Stomach smooth muscle (tissue), 2 donors: ENCODE data around the gene HPCAL1.
"Not testable (repeated sequence)": the region's sequence is repeated elsewhere in the genome, so short reads cannot be mapped to it uniquely, and the experiment has no call there.

Experiments
- H3K27ac ChIP-seq: one replicate; pipeline ENCODE4 v1.7.0; 2013; ENCODE audit warnings: mild to moderate bottlenecking, low read length, inconsistent platforms
- H3K27me3 ChIP-seq, 2 donors: one replicate each; pipeline ENCODE4 v1.7.0; 2013; ENCODE audit warnings: low read length in 2 of 2; ENCODE audit not compliant: insufficient read depth in 2 of 2, control insufficient read depth in 1 of 2
- H3K36me3 ChIP-seq, 2 donors: one replicate each; pipeline ENCODE4 v1.7.0; 2013; ENCODE audit warnings: low read length in 2 of 2; ENCODE audit not compliant: control insufficient read depth in 2 of 2, insufficient read depth in 2 of 2
- H3K4me1 ChIP-seq: one replicate; pipeline ENCODE4 v1.7.0; 2013; ENCODE audit warnings: low read length; ENCODE audit not compliant: control insufficient read depth, insufficient read depth
- H3K4me3 ChIP-seq, 2 donors: one replicate each; pipeline ENCODE4 v1.7.0; 2013; ENCODE audit warnings: low read length in 2 of 2
- H3K9ac ChIP-seq, 2 donors: one replicate each; pipeline ENCODE4 v1.7.0; 2013; ENCODE audit warnings: low read length in 2 of 2, mild to moderate bottlenecking in 1 of 2
- H3K9me3 ChIP-seq, 2 donors: one replicate each; pipeline ENCODE4 v1.7.0; 2013; ENCODE audit warnings: low read length in 2 of 2; ENCODE audit not compliant: control insufficient read depth in 2 of 2
- donor health status: healthy.
- donor health status: Pancreatic carcinoma.

Gene HPCAL1

DNA sequence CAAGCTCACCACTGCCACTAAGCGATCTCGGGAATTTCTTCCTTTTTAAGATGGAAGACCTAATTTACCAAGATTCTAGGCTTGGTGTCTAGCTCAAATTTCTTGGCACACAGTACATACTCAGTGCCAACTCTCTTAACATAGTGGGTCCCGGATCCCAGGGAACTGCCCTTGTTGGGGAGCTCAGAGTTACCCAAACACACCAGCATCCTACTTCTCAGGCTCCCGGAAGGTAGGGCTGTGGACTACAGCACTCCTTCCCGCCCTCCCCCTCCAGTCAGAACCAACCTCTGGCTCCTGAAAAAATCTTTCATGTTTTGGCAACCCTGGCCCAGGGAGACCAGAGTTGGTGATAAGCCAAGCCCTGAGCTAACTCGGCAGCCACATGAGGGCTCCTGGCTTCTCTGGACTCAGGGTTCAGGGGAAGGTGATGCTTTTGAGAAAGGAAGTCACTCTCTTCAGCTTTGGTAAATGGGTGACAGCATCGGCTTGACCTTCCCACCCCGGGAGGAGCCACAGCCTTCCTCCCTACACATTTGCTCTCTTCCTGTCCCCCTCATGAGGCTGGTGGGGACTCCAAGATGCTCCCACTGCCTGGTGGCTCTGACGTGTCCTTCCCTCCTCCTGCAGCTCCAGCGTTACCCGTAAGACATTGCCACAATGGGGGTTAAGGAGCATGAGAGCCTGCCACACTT is 136.6 kb downstream of the HPCAL1 start:
- H3K36me3 ChIP-seq = peaks cover 45 to 47% of the 10 kb centered on the region in 2 donors
- peak overlapping the region; percentile 11 for H3K27ac ChIP-seq
- no peak overlapping the region for H3K4me3 ChIP-seq
- H3K27me3 ChIP-seq = no peaks in the 10 kb centered on the region
- H3K9ac ChIP-seq = no peak overlapping the region
- peaks cover 4% of the 10 kb centered on the region for H3K4me1 ChIP-seq
- H3K9me3 ChIP-seq = no peaks in the 10 kb centered on the region

DNA sequence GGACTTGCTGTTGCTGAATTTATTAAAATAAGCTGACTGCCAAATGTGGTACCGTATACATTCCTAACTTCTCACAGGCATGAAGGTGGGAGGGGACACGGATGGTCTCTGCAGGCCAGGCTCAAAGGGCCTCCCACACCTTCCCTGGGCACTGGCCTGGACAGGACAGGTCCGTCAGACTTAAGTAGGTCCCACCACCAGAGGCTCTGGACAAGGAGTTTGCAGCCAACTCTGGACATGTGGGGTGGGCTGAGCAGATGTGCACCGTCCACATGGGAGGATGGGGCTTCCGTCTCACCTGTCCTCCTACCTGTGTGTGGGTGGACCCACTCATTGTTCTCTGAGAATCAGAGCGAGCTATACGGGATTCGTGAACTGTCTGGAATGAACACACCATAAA is 137.3 kb downstream of the HPCAL1 start:
- Histone ChIP-seq H3K4me1 (peaks cover 4% of the 10 kb centered on the region), H3K9me3 (no peaks in the 10 kb centered on the region), H3K27ac (peak overlapping the region; percentile 11), H3K36me3 (peaks cover 47 to 53% of the 10 kb centered on the region in 2 donors), H3K27me3 (no peaks in the 10 kb centered on the region), H3K4me3 (no peak overlapping the region), H3K9ac (no peak overlapping the region)

DNA sequence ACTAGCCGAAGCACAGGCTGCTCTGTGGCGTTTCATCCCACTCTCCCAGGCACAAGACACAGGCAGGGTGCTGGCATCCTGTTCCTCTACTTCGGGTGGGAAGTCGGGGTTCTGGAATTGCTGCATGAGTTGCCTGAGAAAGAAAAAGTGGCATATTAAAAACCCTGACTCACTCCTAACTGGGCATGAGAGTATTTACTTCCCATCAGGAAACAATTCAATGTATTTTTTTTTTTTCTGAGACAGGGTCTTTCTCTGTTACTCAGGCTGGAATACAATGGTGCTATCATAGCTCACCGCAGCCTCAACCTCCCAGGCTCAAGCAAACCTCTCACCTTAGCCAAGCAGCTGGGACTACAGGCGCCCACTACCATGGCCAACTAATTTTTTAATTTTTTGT is 138.0 kb downstream of the HPCAL1 start:
- Histone ChIP-seq H3K27me3 (no peaks in the 10 kb centered on the region), H3K27ac (no peak overlapping the region), H3K4me3 (no peak overlapping the region), H3K9me3 (no peaks in the 10 kb centered on the region), H3K36me3 (peaks cover 47 to 53% of the 10 kb centered on the region in 2 donors), H3K4me1 (peaks cover 9% of the 10 kb centered on the region), H3K9ac (no peak overlapping the region)

DNA sequence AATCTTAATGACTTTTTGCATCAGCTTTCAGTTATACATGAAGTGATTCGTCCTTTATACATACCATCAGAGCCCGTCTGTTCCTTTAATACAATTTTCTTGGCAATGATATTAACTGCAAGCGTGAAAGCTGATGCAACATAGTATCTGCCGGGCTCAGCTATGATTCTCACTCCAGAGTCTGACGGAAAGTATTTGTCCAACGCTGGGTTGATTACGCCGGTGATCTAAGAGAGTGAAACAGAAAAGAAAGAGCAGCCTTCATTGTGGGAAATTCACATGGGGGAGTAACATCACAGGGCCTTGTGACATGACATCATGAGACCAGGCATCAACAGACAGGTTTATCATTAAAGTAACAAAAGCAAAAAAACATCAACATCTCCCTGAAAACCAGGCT is 139.2 kb downstream of the HPCAL1 start:
- Histone ChIP-seq H3K4me3 (no peak overlapping the region), H3K9ac (no peak overlapping the region), H3K27me3 (no peaks in the 10 kb centered on the region), H3K27ac (no peak overlapping the region), H3K36me3 (peaks cover 47 to 53% of the 10 kb centered on the region in 2 donors), H3K9me3 (no peaks in the 10 kb centered on the region), H3K4me1 (peaks cover 14% of the 10 kb centered on the region)

DNA sequence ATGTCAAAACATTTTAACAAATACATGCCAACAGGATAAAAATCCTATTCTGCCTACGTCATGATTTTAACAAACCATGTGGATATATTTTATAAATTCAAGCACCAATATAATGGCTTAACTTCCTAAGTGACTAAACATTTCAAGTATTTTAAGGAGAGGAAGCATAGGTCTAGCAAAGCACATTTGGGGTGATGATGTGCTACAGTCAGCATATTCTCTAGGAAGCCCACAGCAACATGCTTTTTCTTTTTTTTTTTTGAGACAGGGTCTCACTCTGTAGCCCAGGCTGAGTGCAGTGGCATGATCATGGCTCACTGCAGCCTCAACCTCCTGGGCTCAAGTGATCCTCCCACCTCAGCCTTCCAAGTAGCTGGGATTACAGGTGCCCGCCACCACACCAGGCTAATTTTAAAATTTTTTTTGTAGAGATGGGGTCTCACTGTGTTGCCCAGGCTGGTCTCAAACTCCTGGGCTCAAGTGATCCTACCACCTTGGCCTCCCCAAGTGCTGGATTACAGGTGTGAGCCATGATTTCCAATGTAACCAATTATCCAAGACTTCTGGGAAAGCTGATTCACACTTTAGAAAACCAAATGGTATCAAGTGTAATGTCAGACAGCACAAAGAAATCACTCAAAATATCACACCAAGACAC is 139.9 kb downstream of the HPCAL1 start:
- H3K4me3 ChIP-seq, H3K27ac ChIP-seq, H3K9ac ChIP-seq, H3K9me3 ChIP-seq, H3K27me3 ChIP-seq: not testable (repeated sequence)
- H3K4me1 ChIP-seq = peaks cover 20% of the 10 kb centered on the region
- peaks cover 47 to 53% of the 10 kb centered on the region in 2 donors for H3K36me3 ChIP-seq

DNA sequence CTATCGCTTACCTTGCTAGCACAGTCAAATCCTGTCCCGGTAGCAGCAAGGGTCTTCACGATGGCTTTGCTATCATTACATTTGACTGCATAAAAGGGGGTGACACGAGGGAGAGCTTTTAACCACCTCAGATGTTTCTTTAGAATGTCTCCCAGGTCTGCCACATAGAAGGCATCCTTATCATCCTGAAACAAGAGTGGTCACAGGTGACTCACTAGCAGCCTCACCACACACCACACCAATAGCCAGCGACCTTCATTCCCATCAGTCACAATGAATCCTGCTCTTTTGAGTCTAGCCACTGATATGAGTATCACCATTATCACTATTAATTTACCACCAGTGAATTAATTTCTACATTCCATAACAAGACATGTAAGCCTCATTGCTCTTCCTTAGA is 141.8 kb downstream of the HPCAL1 start:
- no peak overlapping the region for H3K27ac ChIP-seq
- no peaks in the 10 kb centered on the region for H3K27me3 ChIP-seq
- peaks cover 22% of the 10 kb centered on the region for H3K4me1 ChIP-seq
- H3K4me3 ChIP-seq = no peak overlapping the region
- H3K9me3 ChIP-seq = no peaks in the 10 kb centered on the region
- no peak overlapping the region for H3K9ac ChIP-seq
- peaks cover 47 to 52% of the 10 kb centered on the region in 2 donors for H3K36me3 ChIP-seq

DNA sequence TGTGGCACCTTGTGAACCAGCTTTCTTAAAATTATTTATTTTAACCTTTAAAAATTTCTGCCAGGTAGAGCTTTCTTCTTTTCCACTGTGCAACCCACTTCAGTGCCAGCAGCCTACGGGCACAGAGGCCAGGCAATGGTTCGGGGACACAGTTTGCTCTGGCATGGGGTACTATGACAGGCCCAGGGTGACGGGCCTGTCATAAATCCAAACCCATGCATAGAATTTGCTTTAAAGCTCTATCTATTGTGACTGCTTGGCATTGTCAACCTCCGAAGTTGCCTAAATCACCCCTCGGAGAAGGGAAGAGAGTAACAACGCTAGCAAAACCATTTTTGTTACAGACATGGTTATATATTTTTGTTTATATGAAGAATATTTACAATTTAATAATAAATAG is 143.9 kb downstream of the HPCAL1 start:
- no peak overlapping the region for H3K9ac ChIP-seq
- H3K4me3 ChIP-seq = peak overlapping the region; percentile 76 to 79
- no peaks in the 10 kb centered on the region for H3K9me3 ChIP-seq
- peaks cover 26 to 32% of the 10 kb centered on the region in 2 donors for H3K36me3 ChIP-seq
- H3K27me3 ChIP-seq = no peaks in the 10 kb centered on the region
- H3K4me1 ChIP-seq = peaks cover 29% of the 10 kb centered on the region
- H3K27ac ChIP-seq = no peak overlapping the region

DNA sequence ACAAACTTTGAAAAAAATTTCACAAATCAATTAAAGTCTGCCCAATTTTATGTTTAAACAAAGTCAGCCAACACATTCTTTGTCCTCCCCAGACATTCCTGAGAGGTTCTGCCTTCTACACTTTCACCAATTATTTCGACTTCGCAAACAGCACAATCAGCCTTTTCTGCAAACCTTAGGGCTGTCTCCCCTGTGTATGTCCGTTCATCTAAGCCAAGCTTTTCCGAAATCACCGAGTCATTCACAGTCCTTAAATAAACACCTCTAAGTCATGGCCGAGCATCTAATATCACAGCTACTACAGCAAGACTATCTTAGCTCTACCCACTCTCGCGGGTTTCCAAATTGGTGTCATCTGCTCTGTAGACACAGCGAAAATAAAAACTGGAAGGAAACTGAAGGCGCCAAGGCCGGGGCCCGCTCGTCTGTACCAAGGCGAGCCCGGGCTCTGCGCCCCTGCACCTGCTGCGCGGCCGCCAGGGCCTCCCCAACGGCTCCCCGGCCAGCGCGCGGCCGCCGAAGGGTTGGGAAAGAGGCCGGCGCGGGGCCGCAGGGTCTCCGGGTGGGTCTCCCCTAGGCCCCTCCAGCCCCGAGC is 144.7 kb downstream of the HPCAL1 start:
- peak overlapping the region; percentile 78 for H3K27ac ChIP-seq
- no peaks in the 10 kb centered on the region for H3K9me3 ChIP-seq
- peaks cover 36% of the 10 kb centered on the region for H3K4me1 ChIP-seq
- peaks cover 19 to 25% of the 10 kb centered on the region in 2 donors for H3K36me3 ChIP-seq
- H3K9ac ChIP-seq = peak overlapping the region; percentile 65 to 71
- H3K27me3 ChIP-seq = no peaks in the 10 kb centered on the region
- peak overlapping the region; percentile 76 to 79 for H3K4me3 ChIP-seq

DNA sequence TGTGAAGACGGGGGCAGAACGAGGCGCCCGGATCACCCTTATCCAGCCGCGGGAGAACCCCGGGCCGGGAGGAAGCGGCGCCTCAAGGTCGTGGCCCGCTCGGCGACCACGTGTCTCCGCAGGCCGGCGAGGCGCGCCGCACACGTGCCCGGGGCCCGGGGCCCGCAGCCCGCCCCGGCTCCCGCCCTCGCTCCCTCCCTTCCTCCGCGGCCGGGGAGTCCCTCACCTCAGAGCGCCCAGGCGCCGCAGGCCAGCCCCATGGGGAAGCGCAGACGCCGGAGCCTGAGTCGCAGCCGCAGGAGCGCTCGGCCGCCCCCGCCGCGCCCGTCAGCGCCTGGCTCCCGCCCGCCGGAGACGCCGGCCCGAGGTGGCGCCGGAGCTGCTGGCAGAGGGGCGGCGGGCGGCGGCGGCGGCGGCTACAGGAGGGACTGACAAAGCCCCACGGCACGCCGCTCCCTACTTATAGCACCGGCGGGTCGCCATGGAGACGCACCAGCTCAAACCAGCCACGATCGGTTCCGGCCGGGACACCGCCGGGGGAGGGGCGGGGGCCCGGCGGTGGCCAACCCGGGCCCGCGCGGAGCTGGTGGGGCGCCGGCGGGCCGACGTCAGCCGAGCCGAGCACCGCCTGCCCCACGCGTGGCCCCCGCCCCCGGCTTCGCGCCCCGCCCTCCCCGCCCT is 145.3 kb downstream of the HPCAL1 start, which contains the start of gene ODC1:
Gene ODC1, minus strand, starts transcription at position 433 of the 681 bp plus-strand sequence. CDS start 3,295 bp downstream, outside the sequence.
- Histone ChIP-seq H3K36me3 (peaks cover 14 to 19% of the 10 kb centered on the region in 2 donors), H3K27me3 (no peaks in the 10 kb centered on the region), H3K4me1 (peaks cover 36% of the 10 kb centered on the region), H3K9ac (peak within 1 kb of the TSS; percentile 90 to 91), H3K9me3 (no peaks in the 10 kb centered on the region), H3K4me3 (peak within 1 kb of the TSS; percentile 76 to 85), H3K27ac (peak within 1 kb of the TSS; percentile 83)

DNA sequence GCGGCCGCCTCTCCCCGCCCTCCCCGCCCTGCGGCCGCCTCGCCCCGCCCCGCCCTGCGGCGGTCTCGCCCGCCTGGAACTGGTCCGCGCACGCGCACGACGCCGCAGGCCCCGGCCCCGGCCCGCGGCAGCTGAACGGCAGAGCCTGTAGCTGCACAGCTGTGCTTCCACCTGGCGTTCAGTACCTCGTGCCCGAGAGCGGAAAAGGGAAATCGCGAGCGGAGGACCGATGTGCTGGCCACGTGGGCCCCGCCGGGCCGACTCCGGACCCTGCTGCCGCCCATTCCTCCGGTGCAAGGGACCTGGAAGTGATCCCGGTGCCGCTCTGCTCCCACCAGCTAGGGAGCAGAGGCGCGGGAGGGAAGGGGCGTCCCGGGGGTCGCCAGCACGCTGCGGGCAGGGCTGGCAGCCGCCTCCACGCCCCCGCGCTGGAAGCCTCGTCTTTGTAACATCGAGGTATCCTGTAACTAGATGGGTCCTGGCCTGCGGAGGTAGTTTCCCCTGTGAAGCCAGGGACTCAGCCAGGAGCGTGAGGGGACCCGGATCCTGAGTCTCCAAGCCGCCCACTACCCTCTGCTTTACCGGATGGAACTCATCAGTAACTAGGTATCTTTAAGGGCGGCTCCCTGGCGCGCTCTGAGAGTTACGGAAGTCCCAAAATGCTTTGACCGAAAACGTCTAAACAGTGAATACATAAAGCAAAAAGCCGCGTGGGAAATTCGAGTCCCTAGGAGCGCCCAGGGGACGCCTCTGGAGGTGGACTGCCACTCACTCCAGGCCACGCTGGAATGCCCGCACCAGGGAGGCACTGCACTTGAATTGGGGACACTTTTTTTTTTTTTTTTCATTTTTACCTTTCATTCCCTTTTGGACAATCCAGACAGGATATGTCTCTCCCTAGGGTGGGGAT is 146.1 kb downstream of the HPCAL1 start:
- peak overlapping the region; percentile 76 to 85 for H3K4me3 ChIP-seq
- H3K36me3 ChIP-seq = peaks cover 6 to 11% of the 10 kb centered on the region in 2 donors
- H3K4me1 ChIP-seq = peaks cover 38% of the 10 kb centered on the region

More for the DNA sequence above, 146.1 kb downstream of the HPCAL1 start:
- peak overlapping the region; percentile 90 to 91 for H3K9ac ChIP-seq
- H3K27ac ChIP-seq = peak overlapping the region; percentile 83
- no peaks in the 10 kb centered on the region for H3K27me3 ChIP-seq
- H3K9me3 ChIP-seq = no peaks in the 10 kb centered on the region
